Ishikawa (cell line): ENCODE measurements around the gene SPATA21.

Source experiments
- EP300 ChIP-seq: IDR thresholded peaks from 2 replicates; pipeline ENCODE4 v1.6.1; 2012; ENCODE audit warnings: borderline replicate concordance
- MAX ChIP-seq: IDR thresholded peaks from 2 replicates; pipeline ENCODE4 v1.6.1; 2012
- REST ChIP-seq: IDR thresholded peaks from 2 replicates; pipeline ENCODE4 v1.6.1; 2012; ENCODE audit warnings: low read depth, mild to moderate bottlenecking

GRCh38 chr1:16434501-16434900 lies 2.7 kb downstream of the SPATA21 start:
- TF ChIP-seq REST (no peak), MAX (no peak), EP300 (no peak)
